GM23338 (cell line): ENCODE measurements around the gene LNP1. TPM values are rescaled to one million over a fixed set of nuclear protein-coding genes. Genes with fewer than 3 reads are reported as not detected.

Experiments used
- ATAC-seq: fragments of 200-7000 bp; cut with Tn5 transposase; 3 replicates; pipeline ENCODE4 v1.9.1; 2020
- DNase-seq: peaks from one replicate; pipeline ENCODE4 v3.0.0-alpha.2; 2015; ENCODE audit warnings: low spot score
- H2AFZ ChIP-seq: fragments of 200-600 bp; sonication (generic); 2 replicates; pipeline ENCODE4 v1.8.0; 2016; ENCODE audit warnings: antibody characterized with exemption, mild to moderate bottlenecking, moderate library complexity
- H3F3A ChIP-seq: fragments of 200-600 bp; sonication (generic); replicated peaks from 2 replicates; pipeline ENCODE4 v1.8.0; 2017; ENCODE audit warnings: antibody characterized with exemption, mixed run types, low read depth
- H3K27ac ChIP-seq: fragments of 200-600 bp; sonication (generic); 2 replicates; pipeline ENCODE4 v1.6.1; 2016; ENCODE audit warnings: low read depth
- H3K27me3 ChIP-seq: fragments of 200-600 bp; sonication (generic); 2 replicates; pipeline ENCODE4 v1.8.0; 2016; ENCODE audit warnings: mild to moderate bottlenecking, mixed run types, moderate library complexity; ENCODE audit not compliant: insufficient read depth
- H3K36me3 ChIP-seq: fragments of 200-600 bp; sonication (generic); 2 replicates; pipeline ENCODE4 v1.8.0; 2016; ENCODE audit warnings: mild to moderate bottlenecking; ENCODE audit not compliant: insufficient read depth
- H3K4me1 ChIP-seq: fragments of 200-600 bp; sonication (generic); 2 replicates; pipeline ENCODE4 v1.8.0; 2016; ENCODE audit warnings: mild to moderate bottlenecking, moderate library complexity; ENCODE audit not compliant: insufficient read depth
- H3K4me2 ChIP-seq: fragments of 200-600 bp; sonication (generic); 2 replicates; pipeline ENCODE4 v1.7.1; 2017; ENCODE audit warnings: mixed run types
- H3K4me3 ChIP-seq: fragments of 200-600 bp; sonication (generic); 2 replicates; pipeline ENCODE4 v1.6.1; 2016; ENCODE audit warnings: mixed run types
- H3K79me2 ChIP-seq: fragments of 200-600 bp; sonication (generic); replicated peaks from 2 replicates; pipeline ENCODE4 v1.8.0; 2017; ENCODE audit warnings: mild to moderate bottlenecking; ENCODE audit not compliant: insufficient read depth
- H3K9me2 ChIP-seq: fragments of 200-600 bp; sonication (generic); 2 replicates; pipeline ENCODE4 v1.8.0; 2017; ENCODE audit not compliant: insufficient read depth
- H4K20me1 ChIP-seq: fragments of 200-600 bp; sonication (generic); replicated peaks from 2 replicates; pipeline ENCODE4 v1.8.0; 2017; ENCODE audit warnings: mild to moderate bottlenecking; ENCODE audit not compliant: insufficient read depth
- H3K27ac Mint-ChIP-seq: 2 replicates; pipeline ENCODE4 v1.8.0; 2020; ENCODE audit warnings: inconsistent platforms, mild to moderate bottlenecking, moderate library complexity, mixed read lengths
- H3K27me3 Mint-ChIP-seq: 3 replicates; pipeline ENCODE4 v1.8.0; 2022; ENCODE audit warnings: low read depth, mild to moderate bottlenecking, moderate library complexity, mixed read lengths, inconsistent platforms; ENCODE audit not compliant: insufficient read depth, poor library complexity
- H3K36me3 Mint-ChIP-seq: 3 replicates; pipeline ENCODE4 v1.8.0; 2021; ENCODE audit warnings: low read depth, mild to moderate bottlenecking, inconsistent platforms, moderate library complexity, mixed read lengths
- H3K4me1 Mint-ChIP-seq: 3 replicates; pipeline ENCODE4 v1.8.0; 2020; ENCODE audit warnings: mild to moderate bottlenecking, inconsistent platforms, mixed read lengths
- H3K4me3 Mint-ChIP-seq: 3 replicates; pipeline ENCODE4 v1.8.0; 2021; ENCODE audit warnings: moderate library complexity, mild to moderate bottlenecking, inconsistent platforms, mixed read lengths
- H3K9me3 Mint-ChIP-seq: 3 replicates; pipeline ENCODE4 v1.8.0; 2020; ENCODE audit warnings: moderate library complexity, mild to moderate bottlenecking, inconsistent platforms, mixed read lengths
- JUNB ChIP-seq: IDR thresholded peaks from one replicate; pipeline ENCODE4 v1.6.1; 2016; ENCODE audit warnings: antibody characterized with exemption; ENCODE audit not compliant: unreplicated experiment
- STAT1 ChIP-seq: IDR thresholded peaks from one replicate; pipeline ENCODE4 v1.6.1; 2016; ENCODE audit warnings: antibody characterized with exemption; ENCODE audit not compliant: unreplicated experiment
- ZNF114 ChIP-seq: fragments of 250-450 bp; sonication (Bioruptor Pico); IDR thresholded peaks from 2 replicates; pipeline ENCODE4 v1.5.0; 2020; ENCODE audit warnings: mild to moderate bottlenecking, moderate library complexity
- ZNF462 ChIP-seq: fragments of 250-450 bp; sonication (Bioruptor Pico); IDR thresholded peaks from 2 replicates; pipeline ENCODE4 v1.5.0; 2020; ENCODE audit warnings: mild to moderate bottlenecking, moderate library complexity
- polyA plus RNA-seq: library from polyadenylated mRNA; unstranded; fragments of >200 nt; fragmentation: Nextera tagmentation; extraction: Ambion mirVana; gene quantifications from 2 replicates; pipeline ENCODE4 v1.2.1, GENCODE V29; 2016
- total RNA-seq: library from RNA; depleted of rRNA; stranded (reverse); fragments of >200 nt; shearing (Covaris generic); gene quantifications from 2 replicates; pipeline ENCODE4 v1.2.3, GENCODE V29; 2014

The LNP1 gene
- total and polyA plus RNA-seq, 2 experiments from 2014 or later = 4.7 to 6.7 TPM

GRCh38 chr3:100429187-100429716, 27.9 kb downstream of the LNP1 start:
- no peaks in the 10 kb centered on the region for H3K27me3 ChIP-seq
- H3K9me2 ChIP-seq = no peaks in the 10 kb centered on the region
- Mint-ChIP-seq H3K36me3 (peaks cover 18% of the 10 kb centered on the region), H3K4me3 (no peak overlapping the region), H3K9me3 (peaks cover 5% of the 10 kb centered on the region; the same call in 1 of the 3 replicates), H3K27me3 (peaks cover 2% of the 10 kb centered on the region), H3K4me1 (no peaks in the 10 kb centered on the region), H3K27ac (no peak overlapping the region)
- no peak overlapping the region for H2AFZ ChIP-seq
- ATAC-seq (no peak), DNase-seq (no peak)
- no peak for TF ChIP-seq STAT1
- H3K27ac ChIP-seq = no peak overlapping the region
- no peaks in the 10 kb centered on the region for H3K79me2 ChIP-seq
- H3K4me3 ChIP-seq = no peak overlapping the region
- H3K4me2 ChIP-seq = no peak overlapping the region
- no peaks in the 10 kb centered on the region for H3K4me1 ChIP-seq
- no peaks in the 10 kb centered on the region; the same call in 1 of the 2 replicates for H4K20me1 ChIP-seq
- H3K36me3 ChIP-seq = no peaks in the 10 kb centered on the region
- no peaks in the 10 kb centered on the region for H3F3A ChIP-seq

- Mint-ChIP-seq H3K4me3 (no peak overlapping the region), H3K27ac (no peak overlapping the region), H3K9me3 (peaks cover 20% of the 10 kb centered on the region), H3K4me1 (peaks cover 2% of the 10 kb centered on the region; the same call in 2 of the 3 replicates), H3K36me3 (peaks cover 37% of the 10 kb centered on the region), H3K27me3 (peaks cover 2% of the 10 kb centered on the region)
- no peak for ATAC-seq
- H3K4me2 ChIP-seq = no peak overlapping the region
- no peak overlapping the region for H3K27ac ChIP-seq
- no peaks in the 10 kb centered on the region for H3F3A ChIP-seq
- peaks cover 8% of the 10 kb centered on the region; the same call in 1 of the 2 replicates for H3K4me1 ChIP-seq
- H3K36me3 ChIP-seq = no peaks in the 10 kb centered on the region
- DNase-seq = no peak
- H4K20me1 ChIP-seq = no peaks in the 10 kb centered on the region; the same call in 1 of the 2 replicates
- H3K27me3 ChIP-seq = no peaks in the 10 kb centered on the region
- no peaks in the 10 kb centered on the region for H3K79me2 ChIP-seq
- no peak overlapping the region for H2AFZ ChIP-seq
- H3K9me2 ChIP-seq = no peaks in the 10 kb centered on the region
- H3K4me3 ChIP-seq = no peak overlapping the region
- TF ChIP-seq ZNF114 (CRISPR knock-in tag) = no peak
- TF ChIP-seq JUNB = no peak
- TF ChIP-seq ZNF462 (CRISPR knock-in tag) = no peak
- TF ChIP-seq STAT1 = no peak
These were observed 35.6 kb downstream of the LNP1 start for GRCh38 chr3:100436951-100437350.
